MM.1S (cell line): ENCODE results near the gene GFOD1.

Experiments used
- DNase-seq: peaks from one replicate; pipeline ENCODE4 v3.0.0-alpha.2; 2015
- H2AFZ ChIP-seq: fragments of 300-600 bp; sonication (generic); 2 replicates; pipeline ENCODE4 v1.6.0; 2016; ENCODE audit warnings: antibody characterized with exemption, low read length
- H3F3A ChIP-seq: fragments of 300-600 bp; sonication (generic); 2 replicates; pipeline ENCODE4 v1.6.1; 2016; ENCODE audit warnings: mild to moderate bottlenecking, antibody characterized with exemption, low read length, moderate library complexity, mixed read lengths; ENCODE audit not compliant: insufficient read depth
- H3K27ac ChIP-seq: fragments of 300-600 bp; sonication (generic); 2 replicates; pipeline ENCODE4 v1.5.1; 2016; ENCODE audit warnings: mild to moderate bottlenecking, low read length
- H3K27me3 ChIP-seq: fragments of 300-600 bp; sonication (generic); replicated peaks from 2 replicates; pipeline ENCODE4 v1.6.0; 2016; ENCODE audit warnings: low read length; ENCODE audit not compliant: insufficient read depth
- H3K36me3 ChIP-seq: fragments of 300-600 bp; sonication (generic); replicated peaks from 2 replicates; pipeline ENCODE4 v1.6.1; 2016; ENCODE audit warnings: mild to moderate bottlenecking, low read length, mixed read lengths; ENCODE audit not compliant: insufficient read depth
- H3K4me1 ChIP-seq: fragments of 300-600 bp; sonication (generic); 2 replicates; pipeline ENCODE4 v1.6.1; 2016; ENCODE audit warnings: low read length, mixed read lengths
- H3K4me2 ChIP-seq: fragments of 300-600 bp; sonication (generic); 2 replicates; pipeline ENCODE4 v1.6.0; 2016; ENCODE audit warnings: low read depth, low read length
- H3K4me3 ChIP-seq: fragments of 300-600 bp; sonication (generic); 2 replicates; pipeline ENCODE4 v1.5.1; 2016; ENCODE audit warnings: low read length, mixed read lengths
- H3K79me2 ChIP-seq: fragments of 300-600 bp; sonication (generic); 2 replicates; pipeline ENCODE4 v1.6.1; 2016; ENCODE audit warnings: mixed run types, low read length, mixed read lengths
- H3K9ac ChIP-seq: fragments of 300-600 bp; sonication (generic); 2 replicates; pipeline ENCODE4 v1.6.1; 2016; ENCODE audit warnings: low read length, mixed read lengths
- H3K9me2 ChIP-seq: fragments of 300-600 bp; sonication (generic); replicated peaks from 2 replicates; pipeline ENCODE4 v1.6.1; 2016; ENCODE audit warnings: mild to moderate bottlenecking, low read length, mixed read lengths; ENCODE audit not compliant: insufficient read depth
- H3K9me3 ChIP-seq: fragments of 300-600 bp; sonication (generic); replicated peaks from 2 replicates; pipeline ENCODE4 v1.6.1; 2016; ENCODE audit warnings: mild to moderate bottlenecking, low read length, mixed read lengths; ENCODE audit not compliant: insufficient read depth
- H4K20me1 ChIP-seq: fragments of 300-600 bp; sonication (generic); 2 replicates; pipeline ENCODE4 v1.6.1; 2016; ENCODE audit warnings: mild to moderate bottlenecking, low read length, moderate library complexity, mixed read lengths; ENCODE audit not compliant: insufficient read depth
- CTCF ChIP-seq: fragments of 300-600 bp; sonication (generic); IDR thresholded peaks from 2 replicates; pipeline ENCODE4 v1.5.1; 2016; ENCODE audit warnings: antibody characterized with exemption, low read length, mixed read lengths
- EZH2 ChIP-seq: fragments of 300-600 bp; sonication (generic); optimal IDR thresholded peaks from 2 replicates; pipeline ENCODE3; 2017; ENCODE audit warnings: low read depth, mild to moderate bottlenecking, antibody characterized with exemption, low read length, mixed read lengths
- EZH2phosphoT487 ChIP-seq: fragments of 300-600 bp; sonication (generic); IDR thresholded peaks from 2 replicates; pipeline ENCODE4 v1.6.1; 2018; ENCODE audit warnings: antibody characterized with exemption, low read length

GFOD1 gene

GRCh38 chr6:13404228-13404891, 83.0 kb downstream of the GFOD1 start:
- DNase-seq: no peak
- H2AFZ ChIP-seq: no peak overlapping the region
- no peaks in the 10 kb centered on the region for H4K20me1 ChIP-seq
- TF ChIP-seq EZH2phosphoT487 (no peak), EZH2 (no peak), CTCF (no peak)
- H3K79me2 ChIP-seq: no peaks in the 10 kb centered on the region
- no peaks in the 10 kb centered on the region for H3K9me3 ChIP-seq
- H3K27me3 ChIP-seq: no peaks in the 10 kb centered on the region
- H3K27ac ChIP-seq: no peak overlapping the region
- H3K36me3 ChIP-seq: no peaks in the 10 kb centered on the region
- H3K9ac ChIP-seq: no peak overlapping the region
- H3F3A ChIP-seq: no peaks in the 10 kb centered on the region
- H3K9me2 ChIP-seq: no peaks in the 10 kb centered on the region
- no peaks in the 10 kb centered on the region for H3K4me1 ChIP-seq
- no peak overlapping the region for H3K4me3 ChIP-seq
- no peak overlapping the region for H3K4me2 ChIP-seq

GRCh38 chr6:13402711-13403110, 84.7 kb downstream of the GFOD1 start:
- H4K20me1 ChIP-seq: no peaks in the 10 kb centered on the region
- H3K4me1 ChIP-seq: peaks cover 3% of the 10 kb centered on the region
- H3K4me3 ChIP-seq: no peak overlapping the region
- no peak for DNase-seq
- TF ChIP-seq EZH2phosphoT487 (no peak), CTCF (no peak), EZH2 (no peak)
- no peak overlapping the region for H3K9ac ChIP-seq
- H3F3A ChIP-seq: no peaks in the 10 kb centered on the region
- H3K4me2 ChIP-seq: no peak overlapping the region
- no peak overlapping the region for H2AFZ ChIP-seq
- H3K36me3 ChIP-seq: no peaks in the 10 kb centered on the region
- no peaks in the 10 kb centered on the region for H3K27me3 ChIP-seq
- no peaks in the 10 kb centered on the region for H3K9me2 ChIP-seq
- no peaks in the 10 kb centered on the region for H3K9me3 ChIP-seq
- H3K79me2 ChIP-seq: no peaks in the 10 kb centered on the region
- no peak overlapping the region for H3K27ac ChIP-seq

- Histone ChIP-seq H3F3A (no peaks in the 10 kb centered on the region), H2AFZ (no peak overlapping the region), H4K20me1 (no peaks in the 10 kb centered on the region), H3K79me2 (no peaks in the 10 kb centered on the region), H3K4me3 (no peak overlapping the region), H3K4me2 (no peak overlapping the region), H3K9me3 (no peaks in the 10 kb centered on the region), H3K9ac (no peak overlapping the region), H3K27me3 (no peaks in the 10 kb centered on the region), H3K4me1 (peaks cover 13% of the 10 kb centered on the region), H3K9me2 (no peaks in the 10 kb centered on the region), H3K36me3 (no peaks in the 10 kb centered on the region), H3K27ac (no peak overlapping the region)
- DNase-seq: no peak
- TF ChIP-seq EZH2: no peak
- TF ChIP-seq CTCF: no peak
- TF ChIP-seq EZH2phosphoT487: no peak
Measured at GRCh38 chr6:13400772-13401171, 86.6 kb downstream of the GFOD1 start.
